Measurements from ENCODE around the gene FIBP.

FIBP gene

GRCh38 chr11:65907878-65908277, 19.6 kb upstream of the FIBP start:
- ATAC-seq (ENCODE audit: low read depth): no peak
- no peaks in the 10 kb centered on the region for H3K27me3 ChIP-seq (ENCODE audit: insufficient read depth, poor library complexity, severe bottlenecking)
- no peaks in the 10 kb centered on the region for H3K9me3 ChIP-seq (ENCODE audit: severe bottlenecking)
- no peaks in the 10 kb centered on the region for H3K36me3 ChIP-seq (ENCODE audit: low read depth)
- no peak overlapping the region for H3K4me3 ChIP-seq (ENCODE audit: severe bottlenecking)
- no peak for DNase-seq (ENCODE audit: low spot score)
- H3K27ac ChIP-seq (ENCODE audit: poor library complexity, severe bottlenecking): no peak overlapping the region
- TF ChIP-seq CTCF (IDR thresholded peaks at IDR 0.05; ENCODE audit: poor library complexity, severe bottlenecking): no peak
- H3K4me1 ChIP-seq (ENCODE audit: insufficient read depth, poor library complexity, severe bottlenecking): peaks cover 29% of the 10 kb centered on the region

- H3K4me1 ChIP-seq (ENCODE audit: insufficient read depth, poor library complexity, severe bottlenecking): peaks cover 29% of the 10 kb centered on the region
- no peak for ATAC-seq (ENCODE audit: low read depth)
- no peak for TF ChIP-seq CTCF (IDR thresholded peaks at IDR 0.05; ENCODE audit: poor library complexity, severe bottlenecking)
These were observed 18.3 kb upstream of the FIBP start for GRCh38 chr11:65906602-65907001.

GRCh38 chr11:65903715-65904114, 15.4 kb upstream of the FIBP start:
- H3K9me3 ChIP-seq (ENCODE audit: severe bottlenecking): no peaks in the 10 kb centered on the region
- peaks cover 5% of the 10 kb centered on the region for H3K36me3 ChIP-seq (ENCODE audit: low read depth)
- H3K27ac ChIP-seq (ENCODE audit: poor library complexity, severe bottlenecking): peak overlapping the region; percentile 96
- DNase-seq (ENCODE audit: low spot score) (no peak), ATAC-seq (ENCODE audit: low read depth) (no peak)
- peaks cover 31% of the 10 kb centered on the region for H3K4me1 ChIP-seq (ENCODE audit: insufficient read depth, poor library complexity, severe bottlenecking)
- H3K27me3 ChIP-seq (ENCODE audit: insufficient read depth, poor library complexity, severe bottlenecking): no peaks in the 10 kb centered on the region
- H3K4me3 ChIP-seq (ENCODE audit: severe bottlenecking): no peak overlapping the region
- no peak for TF ChIP-seq CTCF (IDR thresholded peaks at IDR 0.05; ENCODE audit: poor library complexity, severe bottlenecking)

More at GRCh38 chr11:65906602-65907001, 18.3 kb upstream of the FIBP start:
- Histone ChIP-seq H3K27ac (ENCODE audit: poor library complexity, severe bottlenecking) (no peak overlapping the region), H3K4me3 (ENCODE audit: severe bottlenecking) (no peak overlapping the region), H3K27me3 (ENCODE audit: insufficient read depth, poor library complexity, severe bottlenecking) (no peaks in the 10 kb centered on the region), H3K9me3 (ENCODE audit: severe bottlenecking) (no peaks in the 10 kb centered on the region), H3K36me3 (ENCODE audit: low read depth) (no peaks in the 10 kb centered on the region)
- DNase-seq (ENCODE audit: low spot score): no peak

GRCh38 chr11:65903068-65903481, 14.8 kb upstream of the FIBP start:
- Histone ChIP-seq H3K4me3 (ENCODE audit: severe bottlenecking) (no peak overlapping the region), H3K9me3 (ENCODE audit: severe bottlenecking) (no peaks in the 10 kb centered on the region), H3K36me3 (ENCODE audit: low read depth) (peaks cover 11% of the 10 kb centered on the region), H3K27ac (ENCODE audit: poor library complexity, severe bottlenecking) (peak overlapping the region; percentile 96), H3K4me1 (ENCODE audit: insufficient read depth, poor library complexity, severe bottlenecking) (peaks cover 36% of the 10 kb centered on the region), H3K27me3 (ENCODE audit: insufficient read depth, poor library complexity, severe bottlenecking) (no peaks in the 10 kb centered on the region)
- DNase-seq (ENCODE audit: low spot score) (peak; percentile 73), ATAC-seq (ENCODE audit: low read depth) (peak; percentile 37; the same call in 2 of the 3 replicates)
- TF ChIP-seq CTCF (IDR thresholded peaks at IDR 0.05; ENCODE audit: poor library complexity, severe bottlenecking): no peak

- no peak for TF ChIP-seq CTCF (IDR thresholded peaks at IDR 0.05; ENCODE audit: poor library complexity, severe bottlenecking)
- H3K36me3 ChIP-seq (ENCODE audit: low read depth): peaks cover 31% of the 10 kb centered on the region
- no peaks in the 10 kb centered on the region for H3K27me3 ChIP-seq (ENCODE audit: insufficient read depth, poor library complexity, severe bottlenecking)
- H3K4me3 ChIP-seq (ENCODE audit: severe bottlenecking): no peak overlapping the region
- peak overlapping the region; percentile 96 for H3K27ac ChIP-seq (ENCODE audit: poor library complexity, severe bottlenecking)
- DNase-seq (ENCODE audit: low spot score): no peak
- no peak for ATAC-seq (ENCODE audit: low read depth)
- peaks cover 48% of the 10 kb centered on the region for H3K4me1 ChIP-seq (ENCODE audit: insufficient read depth, poor library complexity, severe bottlenecking)
- H3K9me3 ChIP-seq (ENCODE audit: severe bottlenecking): no peaks in the 10 kb centered on the region
These were observed 12.6 kb upstream of the FIBP start for GRCh38 chr11:65900899-65901180.
